T-helper 9 cell (primary cell): ENCODE measurements around the gene RGMB.
A peak's percentile ranks its signal among the peaks of the same experiment; 100 is the strongest.

Experiments
- DNase-seq: peaks from one replicate; pipeline ENCODE4 v3.0.0-alpha.2; 2020

RGMB gene

GRCh38 chr5:98768160-98768959, 5.1 kb upstream of the RGMB start:
- no peak for DNase-seq

GRCh38 chr5:98768960-98769209, 4.6 kb upstream of the RGMB start:
- no peak for DNase-seq

GRCh38 chr5:98769210-98769958, 4.1 kb upstream of the RGMB start:
- peak; percentile 52 for DNase-seq

- DNase-seq: no peak
These were observed 3.6 kb upstream of the RGMB start for GRCh38 chr5:98769959-98770208.

- DNase-seq: no peak
These were observed 3.1 kb upstream of the RGMB start for GRCh38 chr5:98770209-98770910.

- no peak for DNase-seq
These were observed 2.5 kb upstream of the RGMB start for GRCh38 chr5:98770911-98771322.

GRCh38 chr5:98771382-98772109, 1.9 kb upstream of the RGMB start:
- DNase-seq: peak; percentile 40

GRCh38 chr5:98772415-98773213, 849 bp upstream of the RGMB start:
- DNase-seq: peak; percentile 51

GRCh38 chr5:98773214-98773463, 324 bp upstream of the RGMB start:
- no peak for DNase-seq

- DNase-seq: peak; percentile 42
These were observed 950 bp downstream of the RGMB start for GRCh38 chr5:98774192-98775033.

- DNase-seq: no peak
These were observed 2.0 kb downstream of the RGMB start for GRCh38 chr5:98775246-98776065.

GRCh38 chr5:98776066-98776705, 2.7 kb downstream of the RGMB start:
- no peak for DNase-seq

GRCh38 chr5:98777295-98777694, 3.8 kb downstream of the RGMB start:
- no peak for DNase-seq

GRCh38 chr5:98779264-98779877, 5.9 kb downstream of the RGMB start:
- DNase-seq: no peak

- no peak for DNase-seq
These were observed 6.9 kb downstream of the RGMB start for GRCh38 chr5:98780390-98780789.

GRCh38 chr5:98781520-98781919, 8.1 kb downstream of the RGMB start:
- no peak for DNase-seq

GRCh38 chr5:98781964-98782363, 8.5 kb downstream of the RGMB start:
- DNase-seq: no peak

- no peak for DNase-seq
These were observed 9.7 kb downstream of the RGMB start for GRCh38 chr5:98783051-98783649.

- no peak for DNase-seq
These were observed 10.9 kb downstream of the RGMB start for GRCh38 chr5:98784411-98784810.

GRCh38 chr5:98785244-98785643, 11.8 kb downstream of the RGMB start:
- no peak for DNase-seq
